HG03469 (cell line): Measurements from ENCODE around the gene TSSK6.
A peak's percentile ranks its signal among the peaks of the same experiment; 100 is the strongest.

Experiments
- ATAC-seq: cut with Tn5 transposase; IDR thresholded peaks from one replicate; pipeline ENCODE4 v1.9.1; 2021; ENCODE audit warnings: mild to moderate bottlenecking, moderate library complexity, moderate number of reproducible peaks; ENCODE audit not compliant: unreplicated experiment

Gene TSSK6

DNA sequence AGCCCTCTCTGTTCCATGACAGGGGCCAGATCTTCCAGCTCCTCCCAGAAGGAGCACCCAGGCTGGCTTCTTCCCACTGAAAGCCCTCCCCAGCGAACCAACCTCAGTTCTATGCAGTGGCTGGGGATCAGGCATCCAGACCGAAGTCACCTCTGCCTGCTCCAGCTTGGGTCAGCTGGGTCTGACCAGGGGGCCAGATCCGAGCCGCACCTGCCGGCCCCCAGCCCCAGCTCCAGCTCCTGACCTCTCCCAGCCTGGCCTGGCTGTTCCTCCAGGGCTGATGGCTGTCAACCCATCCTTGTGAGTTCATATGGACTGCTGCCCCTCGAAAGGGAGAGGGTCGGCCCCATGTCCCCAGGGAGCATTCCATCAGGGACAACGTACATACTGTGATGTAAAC is 8.0 kb downstream of the TSSK6 start:
- ATAC-seq: no peak

DNA sequence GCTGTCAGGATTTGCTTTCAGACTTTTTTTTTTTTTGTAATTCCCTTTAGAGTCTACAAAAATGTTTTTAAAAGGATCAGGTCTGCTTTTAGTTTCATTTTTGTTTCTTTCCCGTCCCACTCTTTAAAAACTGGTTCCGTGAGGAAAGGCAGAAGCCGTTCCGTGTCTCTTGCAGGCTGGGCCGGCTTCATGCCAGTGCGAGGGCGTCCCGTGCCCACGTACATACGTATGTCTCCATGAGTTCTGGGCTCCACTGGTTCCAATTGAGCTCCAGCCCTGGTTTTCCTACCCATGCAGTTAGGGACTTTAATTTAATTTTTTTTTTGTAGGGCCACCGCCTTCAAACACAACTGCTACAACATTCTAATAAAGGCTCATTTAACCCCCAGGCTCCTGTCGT is 8.8 kb downstream of the TSSK6 start:
- no peak for ATAC-seq

GRCh38 chr19:19505669-19506326 is 9.6 kb downstream of the TSSK6 start:
- ATAC-seq: no peak

DNA sequence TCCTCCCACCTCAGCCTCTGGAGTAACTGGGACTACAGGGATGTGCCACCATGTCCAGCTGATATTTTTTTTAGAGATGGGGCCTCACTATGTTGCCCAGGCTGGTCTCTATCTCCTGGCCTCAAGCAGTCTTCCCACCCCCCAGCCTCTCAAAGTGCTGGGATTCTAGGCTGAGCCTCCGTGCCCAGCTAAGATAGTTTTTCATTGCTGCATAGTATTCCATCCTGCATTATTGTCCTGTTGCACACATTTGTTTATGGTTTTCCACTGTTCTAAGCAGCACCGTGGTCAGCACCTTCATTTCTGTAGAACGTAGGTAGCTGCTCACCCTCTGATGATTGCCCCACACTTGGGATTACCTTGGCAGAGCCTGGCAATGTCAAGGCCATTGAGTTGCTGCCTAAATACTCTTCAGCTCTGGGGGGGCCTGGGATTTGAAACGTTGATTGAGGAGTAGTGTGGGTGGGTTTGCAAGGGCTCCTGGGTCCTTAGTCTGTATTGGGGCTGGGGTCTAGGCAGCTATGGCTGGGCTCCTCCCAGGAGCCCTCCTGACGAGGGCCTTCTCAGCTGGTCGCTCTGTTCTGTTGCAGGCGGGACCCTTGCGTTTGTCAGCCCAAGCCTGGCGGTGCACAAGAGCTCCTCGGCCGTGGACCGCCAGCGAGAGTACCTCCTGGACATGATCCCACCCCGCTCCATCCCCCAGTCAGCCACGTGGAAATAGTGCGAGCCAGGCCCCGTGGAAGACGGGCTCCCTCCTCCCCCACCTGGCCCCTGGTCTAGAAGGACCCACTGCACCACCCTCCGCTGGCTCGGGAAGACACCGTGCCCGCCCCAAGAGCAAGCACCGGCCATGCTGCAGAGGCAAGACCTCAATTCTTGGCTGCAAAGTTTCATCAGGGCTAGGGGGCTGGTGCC is 10.3 kb downstream of the TSSK6 start:
- ATAC-seq: no peak

DNA sequence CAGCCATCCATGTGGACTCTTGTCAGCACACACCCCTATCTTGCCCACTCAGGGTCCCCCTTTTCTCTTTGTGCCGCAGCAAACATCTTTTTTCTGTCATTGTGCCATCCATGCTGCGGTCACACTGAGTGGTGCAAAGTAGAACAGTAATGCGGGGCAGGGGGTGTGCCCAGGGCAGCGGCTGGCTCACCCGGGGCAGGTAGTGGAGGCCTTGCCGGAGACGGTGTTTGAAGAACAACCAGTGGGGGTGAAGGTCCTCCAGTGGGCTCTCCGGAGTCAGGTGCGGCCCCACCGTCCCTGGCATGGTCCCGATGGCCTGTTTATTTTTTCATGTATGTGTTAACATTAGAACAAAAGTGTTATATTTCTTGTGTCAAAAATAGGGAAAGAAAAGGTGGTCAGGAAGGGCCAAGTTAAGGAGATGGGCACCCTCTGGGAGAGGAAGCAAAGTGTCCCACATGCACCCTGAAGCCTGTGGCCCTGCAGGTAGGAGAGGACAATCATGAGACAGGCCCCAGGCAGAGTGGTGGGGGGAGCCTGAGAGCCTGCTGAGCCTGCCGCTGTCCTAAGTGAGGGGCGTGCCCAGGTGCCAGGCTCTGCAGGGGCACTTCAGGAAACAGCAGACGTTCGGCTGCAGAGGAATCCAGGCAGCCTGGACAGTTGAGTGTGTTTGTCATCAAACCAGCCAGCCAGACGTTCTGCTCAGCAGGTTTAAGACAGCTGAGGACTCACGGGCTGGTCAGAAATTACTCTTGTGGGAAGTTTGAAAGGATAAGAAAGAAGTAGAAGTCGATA is 12.3 kb downstream of the TSSK6 start:
- no peak for ATAC-seq

DNA sequence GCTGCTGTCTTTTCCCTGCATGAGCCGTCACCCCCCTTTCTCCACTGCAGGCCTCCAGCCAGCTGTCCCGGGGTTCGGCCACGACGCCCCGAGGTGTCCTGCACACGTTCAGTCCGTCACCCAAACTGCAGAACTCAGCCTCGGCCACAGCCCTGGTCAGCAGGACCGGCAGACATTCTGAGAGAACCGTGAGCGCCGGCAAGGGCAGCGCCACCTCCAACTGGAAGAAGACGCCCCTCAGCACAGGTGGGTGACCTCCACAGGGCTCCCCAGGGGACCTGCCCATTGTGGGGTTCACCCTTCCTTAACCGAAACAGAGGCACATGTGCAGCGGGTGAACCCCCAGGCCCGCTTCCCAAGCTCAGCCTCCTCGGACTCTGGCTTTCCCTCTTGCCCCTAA is 13.1 kb downstream of the TSSK6 start:
- ATAC-seq: no peak

GRCh38 chr19:19501798-19502197 is 13.6 kb downstream of the TSSK6 start:
- no peak for ATAC-seq

DNA sequence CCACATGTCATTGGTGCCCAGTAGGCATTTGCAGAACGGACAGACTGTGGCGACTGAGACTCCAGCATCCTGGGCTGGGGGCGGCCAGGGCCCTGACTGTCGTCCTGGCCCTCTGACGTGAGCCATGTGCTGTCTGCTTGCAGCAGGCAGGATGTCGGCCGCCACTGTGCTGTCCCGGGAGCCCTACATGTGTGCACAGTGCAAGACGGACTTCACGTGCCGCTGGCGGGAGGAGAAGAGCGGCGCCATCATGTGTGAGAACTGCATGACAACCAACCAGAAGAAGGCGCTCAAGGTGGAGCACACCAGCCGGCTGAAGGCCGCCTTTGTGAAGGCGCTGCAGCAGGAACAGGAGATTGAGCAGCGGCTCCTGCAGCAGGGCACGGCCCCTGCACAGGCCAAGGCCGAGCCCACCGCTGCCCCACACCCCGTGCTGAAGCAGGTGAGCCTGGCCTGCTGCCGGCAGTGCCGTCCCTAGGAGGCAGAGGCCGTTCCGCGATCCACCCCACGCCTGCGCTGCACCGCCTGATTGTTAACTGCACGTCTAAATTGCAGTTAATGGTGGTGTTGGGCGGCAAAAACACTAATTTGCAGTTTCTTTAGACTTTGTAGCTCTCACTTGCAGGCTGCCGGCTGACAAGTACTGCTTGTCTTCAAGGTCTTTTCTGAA is 14.2 kb downstream of the TSSK6 start:
- ATAC-seq: no peak

DNA sequence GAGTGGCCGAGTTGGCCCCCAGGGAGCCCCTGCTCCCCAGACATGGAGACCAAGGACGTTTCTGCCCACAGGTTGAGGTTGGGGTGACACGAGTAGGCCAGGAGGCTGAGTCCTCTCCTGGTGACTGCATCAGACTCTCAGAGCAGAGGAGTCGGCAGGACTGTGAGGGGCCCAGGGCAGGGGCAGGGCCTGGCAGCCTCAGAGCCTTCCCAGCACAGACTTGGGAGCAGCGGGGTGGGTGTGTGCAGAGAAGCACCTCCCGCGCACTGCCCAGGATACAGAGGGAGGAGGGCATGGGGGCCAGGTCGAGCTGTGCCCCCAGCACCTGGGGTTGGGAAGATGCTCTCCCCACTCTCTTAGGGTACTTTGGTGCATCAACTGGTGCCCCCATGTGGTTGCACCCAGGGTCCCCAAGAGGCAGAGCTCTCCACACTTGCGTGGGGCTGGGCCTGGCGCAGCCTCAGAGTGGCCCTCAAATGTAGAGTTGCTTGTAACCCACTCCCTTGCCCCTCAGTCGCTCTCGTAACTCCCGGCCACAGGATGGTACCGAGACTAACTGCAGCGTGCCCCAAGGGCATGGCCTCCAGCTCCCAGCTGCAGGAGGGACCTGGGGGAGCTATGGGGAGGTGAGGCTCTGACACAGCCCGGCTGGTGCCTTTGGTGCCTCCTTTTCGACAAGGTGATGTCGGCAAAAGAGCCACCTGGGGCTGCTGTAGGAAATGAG is 15.9 kb downstream of the TSSK6 start:
- no peak for ATAC-seq

- no peak for ATAC-seq
Measured at GRCh38 chr19:19498255-19498991, 16.9 kb downstream of the TSSK6 start.

GRCh38 chr19:19495614-19496603 is 19.4 kb downstream of the TSSK6 start:
- no peak for ATAC-seq

DNA sequence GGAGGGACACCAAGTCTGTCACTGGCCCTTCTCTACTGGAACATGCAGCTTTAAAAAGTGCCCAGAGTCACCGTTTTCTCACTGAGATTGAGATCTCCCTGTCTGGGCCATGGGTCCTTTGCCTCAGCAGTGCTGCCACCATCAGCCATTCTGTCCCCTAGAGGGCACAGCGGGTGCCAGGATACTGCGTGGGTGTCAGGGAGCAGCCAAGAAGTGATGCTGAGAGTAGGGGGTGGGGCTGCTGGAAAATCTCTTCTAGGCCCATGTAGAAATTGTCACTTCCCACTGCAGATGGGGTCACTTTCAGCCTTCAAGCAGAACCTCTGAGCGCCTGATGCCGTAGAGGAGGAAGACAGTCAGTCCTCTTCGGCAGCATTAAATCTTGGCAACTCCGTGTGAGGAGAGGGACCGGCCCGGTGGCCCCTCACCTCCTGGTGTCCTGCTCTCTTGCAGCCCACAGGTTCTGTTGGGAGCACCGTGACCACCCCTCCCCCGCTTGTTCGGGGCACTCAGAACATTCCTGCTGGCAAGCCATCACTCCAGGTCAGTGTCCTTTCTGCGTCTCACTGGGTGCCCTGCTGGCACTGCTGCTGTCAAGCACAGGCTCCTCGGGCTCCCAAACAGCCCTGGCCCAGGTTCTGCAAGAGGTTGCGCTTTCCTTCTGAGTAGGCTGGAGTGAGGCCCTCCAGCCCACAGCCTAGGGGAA is 21.4 kb downstream of the TSSK6 start:
- no peak for ATAC-seq

GRCh38 chr19:19492026-19492610 is 23.2 kb downstream of the TSSK6 start:
- no peak for ATAC-seq

DNA sequence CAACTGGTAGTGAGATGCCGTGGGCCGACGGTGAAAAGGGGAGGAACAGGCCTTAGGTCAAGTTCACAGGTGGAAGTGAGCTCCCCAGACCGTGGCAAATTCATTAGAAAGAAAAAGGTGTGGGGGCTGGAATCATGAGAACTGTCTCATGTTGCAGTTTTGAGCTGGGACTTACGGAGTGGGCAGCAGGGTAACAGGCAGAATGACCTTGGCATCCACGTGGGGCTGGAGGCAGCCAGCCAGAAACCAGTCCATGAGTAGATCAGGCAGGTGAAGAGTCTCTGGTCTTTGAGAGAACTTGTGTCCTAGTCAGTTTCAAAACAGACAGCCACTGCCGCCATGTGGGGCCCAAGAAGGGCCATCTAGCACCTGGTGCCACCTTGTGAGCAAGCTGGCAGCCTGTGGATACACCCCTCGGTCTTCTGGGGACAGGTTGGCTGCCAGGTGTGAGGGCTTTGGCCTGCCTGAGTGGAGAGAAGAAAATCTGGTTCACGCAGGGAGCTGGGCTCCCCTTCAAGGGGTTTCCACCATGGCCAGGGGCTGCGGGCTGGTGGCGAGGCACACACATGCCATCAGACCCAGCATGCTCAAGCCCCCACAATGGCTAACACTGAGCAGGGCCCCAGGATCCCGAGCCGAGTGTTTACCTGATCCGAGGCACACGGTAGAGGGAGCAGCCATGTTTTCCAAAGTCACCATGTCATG is 23.9 kb downstream of the TSSK6 start:
- no peak for ATAC-seq

DNA sequence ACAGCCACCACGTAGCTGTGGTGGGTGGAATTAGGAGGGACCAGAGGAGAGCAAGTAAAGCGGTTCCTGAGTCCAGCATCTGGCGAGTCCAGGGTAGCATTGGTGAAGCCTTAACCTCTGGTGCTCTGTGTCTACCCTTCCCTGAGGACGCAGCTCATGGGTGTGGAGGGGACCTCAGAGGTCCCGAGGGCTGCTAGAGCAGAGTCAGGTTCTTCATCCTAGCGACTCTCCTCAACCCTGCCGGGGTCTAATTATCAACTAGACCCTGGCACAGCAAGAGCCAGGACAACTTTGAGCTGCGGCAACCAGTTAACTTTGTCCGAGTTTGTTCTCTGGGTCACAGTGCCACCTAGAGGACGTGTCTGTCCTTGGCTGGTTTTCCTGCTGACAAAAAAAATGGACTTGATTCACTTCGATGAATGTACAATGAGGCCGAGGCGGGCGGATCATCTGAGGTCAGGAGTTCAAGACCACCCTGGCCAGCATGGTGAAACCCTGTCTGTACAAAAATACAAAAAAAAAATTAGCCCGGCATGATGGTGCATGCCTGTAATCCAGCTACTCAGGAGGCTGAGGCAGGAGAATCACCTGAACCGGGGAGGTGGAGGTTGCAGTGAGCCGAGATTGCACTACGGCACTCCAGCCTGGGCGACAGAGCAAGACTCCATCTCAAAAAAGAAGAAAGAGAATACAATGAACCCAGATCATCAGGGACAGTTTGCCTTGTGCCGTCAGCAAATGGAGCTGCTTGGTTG is 25.0 kb downstream of the TSSK6 start:
- peak; percentile 40 for ATAC-seq

GRCh38 chr19:19489804-19490204 is 25.5 kb downstream of the TSSK6 start:
- no peak for ATAC-seq
